ENCODE measurements around the gene AMBRA1. TPM values are rescaled to one million over a fixed set of nuclear protein-coding genes. Genes with fewer than 3 reads are reported as not detected.

Gene AMBRA1
- total RNA-seq, 1 donor from 2014 or later = 36.9 TPM

GRCh38 chr11:46554213-46555147 is 39.3 kb downstream of the AMBRA1 start:
- H3K9me3 Mint-ChIP-seq (ENCODE audit: unreplicated experiment) = no peaks in the 10 kb centered on the region
- no peaks in the 10 kb centered on the region for H3K36me3 Mint-ChIP-seq (ENCODE audit: low read depth, unreplicated experiment)
- TF ChIP-seq CTCF (IDR thresholded peaks at IDR 0.05; ENCODE audit: unreplicated experiment) = no peak
- no peaks in the 10 kb centered on the region for H3K27me3 Mint-ChIP-seq (ENCODE audit: unreplicated experiment)
- H3K4me3 Mint-ChIP-seq (ENCODE audit: unreplicated experiment) = no peak overlapping the region
- no peak for DNase-seq (ENCODE audit: low spot score)
- peak overlapping the region; percentile 95 for H3K27ac Mint-ChIP-seq (ENCODE audit: unreplicated experiment)
- H3K4me1 Mint-ChIP-seq (ENCODE audit: unreplicated experiment) = peaks cover 23% of the 10 kb centered on the region

- no peaks in the 10 kb centered on the region for H3K9me3 Mint-ChIP-seq (ENCODE audit: unreplicated experiment)
- peaks cover 23% of the 10 kb centered on the region for H3K4me1 Mint-ChIP-seq (ENCODE audit: unreplicated experiment)
- no peaks in the 10 kb centered on the region for H3K36me3 Mint-ChIP-seq (ENCODE audit: low read depth, unreplicated experiment)
- no peak for DNase-seq (ENCODE audit: low spot score)
- peak overlapping the region; percentile 95 for H3K27ac Mint-ChIP-seq (ENCODE audit: unreplicated experiment)
- no peak for TF ChIP-seq CTCF (IDR thresholded peaks at IDR 0.05; ENCODE audit: unreplicated experiment)
- H3K27me3 Mint-ChIP-seq (ENCODE audit: unreplicated experiment) = no peaks in the 10 kb centered on the region
- H3K4me3 Mint-ChIP-seq (ENCODE audit: unreplicated experiment) = no peak overlapping the region
These were observed 40.0 kb downstream of the AMBRA1 start for GRCh38 chr11:46553814-46554212.

- H3K4me1 Mint-ChIP-seq (ENCODE audit: unreplicated experiment) = peaks cover 23% of the 10 kb centered on the region
- no peak overlapping the region for H3K27ac Mint-ChIP-seq (ENCODE audit: unreplicated experiment)
- H3K4me3 Mint-ChIP-seq (ENCODE audit: unreplicated experiment) = no peak overlapping the region
- H3K9me3 Mint-ChIP-seq (ENCODE audit: unreplicated experiment) = no peaks in the 10 kb centered on the region
- peaks cover 14% of the 10 kb centered on the region for H3K36me3 Mint-ChIP-seq (ENCODE audit: low read depth, unreplicated experiment)
- H3K27me3 Mint-ChIP-seq (ENCODE audit: unreplicated experiment) = no peaks in the 10 kb centered on the region
- DNase-seq (ENCODE audit: low spot score) = no peak
- TF ChIP-seq CTCF (IDR thresholded peaks at IDR 0.05; ENCODE audit: unreplicated experiment) = no peak
These were observed 42.6 kb downstream of the AMBRA1 start for GRCh38 chr11:46551261-46551660.

GRCh38 chr11:46547579-46547978 is 46.2 kb downstream of the AMBRA1 start:
- Mint-ChIP-seq H3K4me1 (ENCODE audit: unreplicated experiment) (peaks cover 5% of the 10 kb centered on the region), H3K27me3 (ENCODE audit: unreplicated experiment) (no peaks in the 10 kb centered on the region), H3K9me3 (ENCODE audit: unreplicated experiment) (no peaks in the 10 kb centered on the region), H3K27ac (ENCODE audit: unreplicated experiment) (no peak overlapping the region), H3K4me3 (ENCODE audit: unreplicated experiment) (no peak overlapping the region), H3K36me3 (ENCODE audit: low read depth, unreplicated experiment) (peaks cover 40% of the 10 kb centered on the region)
- no peak for TF ChIP-seq CTCF (IDR thresholded peaks at IDR 0.05; ENCODE audit: unreplicated experiment)
- DNase-seq (ENCODE audit: low spot score) = no peak

- Mint-ChIP-seq H3K4me1 (ENCODE audit: unreplicated experiment) (no peaks in the 10 kb centered on the region), H3K27ac (ENCODE audit: unreplicated experiment) (no peak overlapping the region), H3K9me3 (ENCODE audit: unreplicated experiment) (no peaks in the 10 kb centered on the region), H3K4me3 (ENCODE audit: unreplicated experiment) (no peak overlapping the region), H3K36me3 (ENCODE audit: low read depth, unreplicated experiment) (peaks cover 46% of the 10 kb centered on the region), H3K27me3 (ENCODE audit: unreplicated experiment) (peaks cover 1% of the 10 kb centered on the region)
- no peak for DNase-seq (ENCODE audit: low spot score)
- no peak for TF ChIP-seq CTCF (IDR thresholded peaks at IDR 0.05; ENCODE audit: unreplicated experiment)
These were observed 50.3 kb downstream of the AMBRA1 start for GRCh38 chr11:46543564-46543963.
